Measurements from ENCODE around the gene UGT1A5. TPM values are rescaled to one million over a fixed set of nuclear protein-coding genes. Genes with fewer than 3 reads are reported as not detected.
A peak's percentile ranks its signal among the peaks of the same experiment; 100 is the strongest.

UGT1A5 gene
- total and polyA plus RNA-seq, 2 of the 4 experiments (the other 2 are of a cell fraction), result not detected

- Histone ChIP-seq H3K23ac (ENCODE audit: low read depth, low read length) (no peak overlapping the region), H3K9me3 (ENCODE audit: control insufficient read depth, insufficient read depth, low read length) (peaks cover 3% of the 10 kb centered on the region; the same call in 1 of the 2 replicates), H2BK5ac (ENCODE audit: low read depth, low read length, poor library complexity, severe bottlenecking) (no peak overlapping the region), H3K14ac (replicated peaks; ENCODE audit: low read depth, low read length) (no peak overlapping the region), H2BK15ac (ENCODE audit: low read depth, low read length) (no peak overlapping the region), H3K4ac (ENCODE audit: low read depth, low read length) (no peak overlapping the region), H2BK20ac (ENCODE audit: low read depth, low read length) (no peak overlapping the region), H3K27me3 (ENCODE audit: control insufficient read depth, insufficient read depth, low read length) (no peaks in the 10 kb centered on the region), H3K79me1 (ENCODE audit: low read depth in 1 of 2, low read length in 2 of 2) (no peaks in the 10 kb centered on the region), H3K4me1 (ENCODE audit: control insufficient read depth, insufficient read depth, low read length) (no peaks in the 10 kb centered on the region), H4K20me1 (ENCODE audit: insufficient read depth, low read length) (no peaks in the 10 kb centered on the region), H4K5ac (ENCODE audit: low read depth, low read length) (no peak overlapping the region), H2AK9ac (replicated peaks; ENCODE audit: low read depth, low read length, poor library complexity) (no peak overlapping the region), H2AK5ac (ENCODE audit: low read depth, low read length) (no peak overlapping the region), H3K18ac (ENCODE audit: low read depth, low read length) (no peak overlapping the region), H2AFZ (replicated peaks; ENCODE audit: low read length, poor library complexity) (no peak overlapping the region), H4K91ac (ENCODE audit: insufficient read depth, low read depth, low read length) (no peak overlapping the region), H3K9me1 (ENCODE audit: insufficient read depth, low read length) (no peaks in the 10 kb centered on the region), H3K4me2 (ENCODE audit: low read depth, low read length) (no peak overlapping the region), H3K9ac (ENCODE audit: low read depth, low read length) (no peak overlapping the region), H4K8ac (ENCODE audit: low read depth in 2 of 2, low read length in 2 of 2) (no peak overlapping the region), H3K56ac (ENCODE audit: extremely low read depth, insufficient read depth, low read length) (no peak overlapping the region), H3K36me3 (ENCODE audit: control insufficient read depth, insufficient read depth, low read length) (no peaks in the 10 kb centered on the region), H2BK120ac (ENCODE audit: low read depth, low read length) (no peak overlapping the region), H3K27ac (ENCODE audit: insufficient read depth, low read length) (no peak overlapping the region), H3K4me3 (ENCODE audit: insufficient read depth, low read depth, low read length) (no peak overlapping the region)
- ATAC-seq (ENCODE audit: low read depth), result no peak
- BruUV-seq (replicated peaks), result no TSS peak
- TF ChIP-seq MAZ (IDR thresholded peaks at IDR 0.05; ENCODE audit: borderline replicate concordance, low read depth, low read length), result no peak
- 0 out of 2 replicates have a peak, but pooled peaks have one; percentile 20 for TF ChIP-seq CTCF (conservative IDR thresholded peaks at IDR 0.05; ENCODE audit: low read depth, low read length)
- 100% methylated on average over 1 of the region's 5 CpGs; no CpG with 5 or more reads in 1 of the 2 experiments for WGBS, 2 experiments (ENCODE audit: extremely low coverage in 2 of 2, insufficient read length in 1 of 2)
- intact Hi-C loops (cut with micrococcal nuclease), result no loop called here
- dilution Hi-C loops (cut with HindIII; ENCODE audit: low sequenced_read_pairs, unreplicated experiment), result no loop called here
- ChIA-PET CTCF (interaction anchor here (0.8 kb wide), 1 partner anchor 62 kb away, joined by 3 read pairs; no protein-coding TSS in a partner anchor), POLR2A (ENCODE audit: unreplicated experiment) (no interaction called here)
- in situ Hi-C loops (cut with MboI; ENCODE audit: low sequenced_read_pairs), result no loop called here
- no peak for DNase-seq
Observed at GRCh38 chr2:233772583-233772982, 59.9 kb downstream of the UGT1A5 start.
